ENCODE results near the gene GBF1. TPM values are rescaled to one million over a fixed set of nuclear protein-coding genes. Genes with fewer than 3 reads are reported as not detected.
A peak's percentile ranks its signal among the peaks of the same experiment; 100 is the strongest.

The GBF1 gene
- total and polyA plus RNA-seq, 2 of the 13 experiments (the other 11 are each of a cell fraction or from before 2014, with no cell fraction given) = 17.1 to 21.9 TPM

- TF ChIP-seq ZIK1 (CRISPR knock-in tag; IDR thresholded peaks at IDR 0.05; ENCODE audit: borderline replicate concordance, low read depth) (0 out of 2 replicates have a peak, but pooled peaks have one; percentile 19), KMT2B (CRISPR knock-in tag; IDR thresholded peaks at IDR 0.05) (peak; percentile 78), ZBTB40 (IDR thresholded peaks at IDR 0.05) (no peak), ZBTB40 (CRISPR knock-in tag; IDR thresholded peaks at IDR 0.05) (peak; percentile 62; the same call in 1 of the 2 replicates), RFX5 (IDR thresholded peaks at IDR 0.05; ENCODE audit: low read depth, low read length) (peak; percentile 93), HNRNPLL (IDR thresholded peaks at IDR 0.05; ENCODE audit: low read depth, low read length, poor library complexity, severe bottlenecking) (peak; percentile 66), ZFY (CRISPR knock-in tag; IDR thresholded peaks at IDR 0.05) (peak; percentile 89), MED13 (CRISPR knock-in tag; IDR thresholded peaks at IDR 0.05) (0 out of 2 replicates have a peak, but pooled peaks have one; percentile 31), NFYB (CRISPR knock-in tag; IDR thresholded peaks at IDR 0.05) (peak; percentile 97), IRF1 (CRISPR knock-in tag; IDR thresholded peaks at IDR 0.05; ENCODE audit: low read depth) (no peak), HMGXB4 (CRISPR knock-in tag; IDR thresholded peaks at IDR 0.05; ENCODE audit: borderline replicate concordance in 1 of 2, low read depth in 1 of 2) (peak in 1 of 2 experiments; percentile 21; a peak in 1 of 4 replicates), NCOA2 (CRISPR knock-in tag; IDR thresholded peaks at IDR 0.05) (0 out of 2 replicates have a peak, but pooled peaks have one; percentile 20), ZNF672 (CRISPR knock-in tag; IDR thresholded peaks at IDR 0.05) (no peak), ZNF124 (CRISPR knock-in tag; IDR thresholded peaks at IDR 0.05) (0 out of 2 replicates have a peak, but pooled peaks have one; percentile 34), RELA (CRISPR knock-in tag; IDR thresholded peaks at IDR 0.05) (peak; percentile 70; the same call in 1 of the 2 replicates), RFX1 (IDR thresholded peaks at IDR 0.05) (peak; percentile 60; the same call in 1 of the 2 replicates), ZNF33B (CRISPR knock-in tag; IDR thresholded peaks at IDR 0.05) (no peak), KLF6 (CRISPR knock-in tag; IDR thresholded peaks at IDR 0.05) (peak; percentile 28; the same call in 1 of the 2 replicates), SAP130 (CRISPR knock-in tag; IDR thresholded peaks at IDR 0.05; ENCODE audit: low read depth) (peak; percentile 94)
Measured at GRCh38 chr10:102245082-102245931, at the start of gene GBF1 (continued).
